GM11168 (cell line): ENCODE results near the gene LMBR1.

Source experiments
- in situ Hi-C: fragments of 300-500 bp; cut with MboI; formaldehyde crosslinking; loops from one replicate; pipeline ENCODE4 v1.12.0; 2022; ENCODE audit warnings: low sequenced_read_pairs; ENCODE audit not compliant: unreplicated experiment

Gene LMBR1

DNA sequence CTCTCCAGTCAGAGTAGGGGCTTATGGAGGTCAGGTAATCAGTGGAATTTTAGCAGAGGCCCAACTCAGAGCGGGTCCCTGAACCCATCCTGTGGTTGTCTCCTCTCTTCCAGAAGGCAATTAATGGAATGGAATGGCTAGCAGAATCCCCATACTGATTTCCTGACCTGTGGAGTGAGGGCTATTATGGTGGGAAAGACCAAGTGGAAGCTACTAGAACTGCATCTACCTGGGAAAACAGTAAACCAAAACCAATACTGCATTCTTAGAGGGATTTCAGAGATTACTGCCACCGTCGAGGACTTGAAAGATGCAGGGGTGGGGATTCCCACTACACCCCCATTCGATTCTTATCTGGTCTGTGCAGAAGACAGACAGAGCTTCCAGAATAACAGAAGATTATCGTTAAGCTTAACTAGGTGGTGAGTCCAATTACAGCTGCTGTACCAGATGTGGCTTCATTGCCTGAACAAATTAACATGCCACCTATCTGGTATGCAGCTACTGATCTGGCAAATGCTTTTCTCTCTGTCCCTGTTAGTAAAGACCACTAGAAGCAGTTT lies 73.2 kb downstream of the LMBR1 start:
- in situ Hi-C loops = loop anchor here (25.0 kb wide), 1 partner anchor 1033 kb away; no protein-coding TSS in a partner anchor

DNA sequence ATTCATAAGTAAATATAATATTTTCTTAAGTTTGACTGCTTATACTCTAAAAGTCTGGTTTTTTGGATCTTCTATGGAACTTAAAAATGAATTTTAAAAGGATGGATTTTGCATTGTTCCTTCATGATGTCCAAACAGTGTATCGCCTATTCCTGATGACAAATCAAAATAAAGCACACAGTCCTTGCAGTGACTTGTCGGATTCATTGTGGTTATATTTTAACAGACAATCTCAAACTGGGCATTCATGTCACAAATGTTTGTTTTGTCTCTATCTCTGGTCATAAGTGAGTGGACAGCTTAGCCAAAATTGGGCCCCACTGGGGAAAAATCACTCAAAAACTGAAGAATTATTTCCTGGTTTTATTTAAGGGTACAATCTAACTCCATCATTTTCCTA lies 74.8 kb downstream of the LMBR1 start:
- in situ Hi-C loops = loop anchor here (25.0 kb wide), 1 partner anchor 1031 kb away; no protein-coding TSS in a partner anchor

DNA sequence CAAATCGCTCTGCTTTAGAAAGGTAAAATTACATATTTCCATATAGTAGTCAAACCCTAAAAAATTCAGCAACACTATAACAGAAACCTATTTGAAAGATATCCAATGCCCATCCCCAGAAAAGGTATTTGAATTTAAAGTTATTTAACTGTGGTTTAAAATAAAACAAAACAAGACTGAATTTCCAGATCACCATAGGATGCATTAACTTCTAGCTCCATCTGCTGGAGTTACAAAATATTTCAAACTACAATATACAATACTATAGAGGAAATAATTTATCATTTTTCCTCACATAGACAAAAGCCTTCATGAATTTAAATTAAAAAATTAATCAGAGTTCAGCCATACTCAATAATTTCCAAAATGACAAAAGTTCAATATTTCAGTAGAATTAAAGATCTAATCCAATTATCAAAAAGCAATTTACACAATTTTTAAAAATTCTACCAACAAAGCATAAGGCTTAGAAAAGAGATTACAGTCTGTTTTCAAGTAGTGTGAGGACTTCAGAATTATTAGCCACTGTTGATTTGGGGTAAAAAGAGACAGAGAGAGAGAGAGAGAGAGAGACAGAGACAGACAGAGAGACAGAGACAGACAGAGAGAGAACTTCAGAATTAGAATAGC lies 75.9 kb downstream of the LMBR1 start:
- in situ Hi-C loops = loop anchor here (25.0 kb wide), 1 partner anchor 1030 kb away; no protein-coding TSS in a partner anchor

DNA sequence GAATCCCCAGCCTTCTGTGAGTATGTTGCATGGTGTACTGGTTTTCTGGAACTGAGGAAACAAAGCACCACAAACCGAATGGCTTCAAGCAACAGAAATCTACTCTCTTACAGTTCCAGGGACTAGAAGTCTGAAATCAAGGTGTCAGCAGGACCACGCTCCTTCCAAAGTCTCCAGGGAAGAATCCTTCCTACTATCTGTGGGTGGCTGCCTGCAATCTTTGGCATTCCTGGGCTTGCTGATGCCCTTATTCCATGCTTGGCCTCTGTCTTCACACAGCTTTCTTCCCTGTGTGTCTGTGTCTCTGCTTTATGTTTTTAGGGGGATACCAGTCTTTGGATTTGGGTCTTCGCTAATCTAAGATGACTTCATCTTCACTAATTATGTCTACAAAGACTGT lies 81.3 kb downstream of the LMBR1 start:
- in situ Hi-C loops = loop anchor here (25.0 kb wide), 1 partner anchor 1024 kb away; no protein-coding TSS in a partner anchor

DNA sequence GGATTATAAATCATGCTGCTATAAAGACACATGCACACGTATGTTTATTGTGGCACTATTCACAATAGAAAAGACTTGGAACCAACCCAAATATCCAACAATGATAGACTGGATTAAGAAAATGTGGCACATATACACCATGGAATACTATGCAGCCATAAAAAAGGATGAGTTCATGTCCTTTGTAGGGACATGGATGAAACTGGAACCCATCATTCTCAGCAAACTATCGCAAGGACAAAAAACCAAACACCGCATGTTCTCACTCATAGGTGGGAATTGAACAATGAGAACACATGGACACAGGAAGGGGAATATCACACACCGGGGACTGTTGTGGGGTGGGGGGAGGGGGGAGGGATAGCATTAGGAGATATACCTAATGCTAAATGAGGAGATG lies 89.3 kb downstream of the LMBR1 start:
- in situ Hi-C loops = loop anchor here (25.0 kb wide), 1 partner anchor 1016 kb away; no protein-coding TSS in a partner anchor

DNA sequence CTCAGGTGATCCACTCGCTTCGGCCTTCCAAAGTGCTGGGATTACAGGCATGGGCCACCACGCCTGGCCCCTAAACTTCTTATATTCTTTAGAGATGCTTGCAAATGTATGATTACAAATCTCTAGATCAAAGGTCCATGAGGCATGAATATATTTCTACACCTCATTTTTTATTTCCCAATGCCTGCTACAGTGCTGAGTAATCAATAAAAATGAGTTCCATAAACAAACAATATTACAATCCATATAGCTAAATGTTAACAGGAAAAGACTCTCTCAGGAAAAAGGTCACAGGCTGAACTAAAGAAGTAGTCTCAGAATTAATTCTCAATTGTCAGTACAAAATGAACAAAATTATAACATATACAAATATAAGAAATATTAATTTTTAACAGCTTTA lies 90.8 kb downstream of the LMBR1 start:
- in situ Hi-C loops = loop anchor here (25.0 kb wide), 1 partner anchor 1015 kb away; no protein-coding TSS in a partner anchor

DNA sequence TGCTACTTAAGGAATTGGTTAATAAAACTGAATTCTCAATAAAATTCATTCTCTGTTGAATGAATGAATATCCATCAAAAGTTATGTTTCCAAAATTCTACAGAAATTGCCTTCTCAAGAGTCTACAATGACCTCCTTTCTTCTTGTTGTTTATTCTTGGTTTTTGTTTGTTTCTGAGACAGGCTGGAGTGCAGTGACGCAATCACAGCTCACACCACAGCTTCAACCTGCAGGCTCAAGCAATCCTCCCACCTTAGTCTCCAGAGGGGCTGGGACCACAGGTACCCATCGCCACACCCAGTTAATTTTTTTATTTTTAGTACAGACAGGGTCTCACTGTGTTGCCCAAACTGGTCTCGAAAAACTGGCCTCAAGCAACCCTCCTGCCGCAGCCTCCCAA lies 97.6 kb downstream of the LMBR1 start:
- in situ Hi-C loops = no loop called here

DNA sequence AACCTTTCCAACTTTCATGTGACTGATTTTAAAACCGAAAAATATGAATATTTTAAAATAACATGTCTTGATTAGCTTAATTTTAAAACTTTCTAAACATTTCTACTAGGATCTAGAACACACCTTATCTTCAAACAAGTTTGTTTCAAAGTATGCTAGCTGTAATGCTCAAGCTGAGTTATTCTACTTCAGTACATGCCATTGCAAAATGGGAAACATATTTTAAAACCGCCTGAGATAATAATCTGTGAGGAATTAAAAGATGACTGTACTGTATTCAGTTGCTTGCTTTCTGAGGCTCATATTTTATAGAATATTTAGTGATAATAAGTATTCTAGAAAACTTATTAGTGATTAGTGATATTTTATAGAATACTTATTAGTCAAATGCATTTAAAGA lies 99.6 kb downstream of the LMBR1 start:
- in situ Hi-C loops = no loop called here

DNA sequence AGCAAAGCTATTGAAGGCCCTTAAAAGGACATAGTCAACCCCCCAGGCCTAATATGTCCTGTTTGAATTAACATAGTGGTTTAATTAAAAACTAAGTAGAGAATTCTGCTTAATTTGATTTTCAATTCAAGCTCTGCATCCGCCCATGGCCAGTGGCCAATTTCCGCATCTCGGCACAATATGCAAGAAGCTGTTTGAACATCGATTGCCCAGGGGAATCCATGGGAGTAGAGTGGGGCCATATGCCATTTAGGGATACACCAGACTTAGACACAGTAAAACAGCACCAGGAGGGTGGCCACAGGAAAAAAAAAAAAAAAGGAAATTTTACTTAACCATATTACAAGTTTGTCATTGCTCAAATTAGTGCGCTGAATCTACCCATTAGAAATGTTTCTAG lies 100.4 kb downstream of the LMBR1 start:
- in situ Hi-C loops = no loop called here

DNA sequence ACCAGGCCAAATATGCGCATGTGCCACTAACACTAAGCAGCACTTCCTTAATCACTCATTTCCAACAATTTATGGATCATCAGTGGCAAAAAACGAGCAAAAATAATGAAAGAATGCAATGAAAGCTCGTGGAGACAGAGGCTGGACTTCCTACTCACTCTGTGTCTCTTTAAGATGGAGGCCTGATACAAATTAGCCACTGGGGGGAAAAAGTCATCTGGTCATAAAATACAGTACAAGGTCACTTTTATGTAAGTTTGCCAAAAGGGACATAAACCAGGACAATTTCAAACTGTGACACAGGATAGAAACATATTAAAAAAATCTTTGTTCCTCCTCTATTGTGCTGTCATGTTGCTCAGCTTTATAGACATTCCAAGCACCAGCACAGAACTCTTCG lies 101.7 kb downstream of the LMBR1 start:
- in situ Hi-C loops = no loop called here

DNA sequence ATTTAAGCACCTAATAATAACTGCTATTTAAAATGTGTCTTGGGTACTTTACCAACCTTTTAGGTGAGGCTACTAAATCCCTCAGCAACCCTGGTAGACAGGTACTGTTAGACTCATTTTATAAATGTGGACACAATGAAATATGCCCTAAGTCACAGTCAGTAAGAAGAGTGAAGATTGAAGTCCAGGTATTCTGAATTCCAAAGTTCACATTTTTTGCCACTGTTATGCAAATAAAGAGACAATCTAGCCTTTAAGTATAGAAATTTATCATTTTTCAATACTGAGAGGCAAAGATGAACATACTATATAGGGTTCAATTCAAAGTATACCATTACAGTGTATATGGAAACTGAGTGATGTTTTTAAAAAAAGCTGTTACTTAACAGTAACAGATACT lies 102.7 kb downstream of the LMBR1 start:
- in situ Hi-C loops = no loop called here

DNA sequence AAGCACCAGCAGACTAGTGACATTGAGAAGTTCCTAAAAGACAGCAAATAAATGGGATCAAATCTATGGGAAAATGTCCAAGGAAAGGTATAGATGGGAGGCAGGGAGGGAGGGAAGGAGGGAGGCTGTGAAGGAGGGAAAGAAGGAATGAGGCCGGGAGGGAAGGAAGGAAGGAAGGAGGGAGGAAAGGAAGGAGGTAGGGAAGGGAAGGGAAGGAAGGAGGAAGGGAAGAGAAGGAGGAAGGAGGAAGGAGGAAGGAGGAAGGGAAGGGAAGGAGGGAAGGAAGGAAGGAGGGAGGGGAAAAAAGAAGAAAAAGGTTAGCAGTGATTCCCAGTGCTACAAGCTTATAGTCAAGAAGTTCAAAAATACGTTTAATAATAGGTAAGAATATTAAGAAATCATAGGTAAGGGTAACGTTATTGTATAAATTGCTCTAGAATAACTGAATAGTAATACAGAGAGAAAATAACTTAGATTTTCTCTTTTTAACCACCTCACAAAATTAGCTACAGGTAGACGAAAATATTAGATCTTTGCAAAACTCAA lies 106.9 kb downstream of the LMBR1 start:
- in situ Hi-C loops = no loop called here

DNA sequence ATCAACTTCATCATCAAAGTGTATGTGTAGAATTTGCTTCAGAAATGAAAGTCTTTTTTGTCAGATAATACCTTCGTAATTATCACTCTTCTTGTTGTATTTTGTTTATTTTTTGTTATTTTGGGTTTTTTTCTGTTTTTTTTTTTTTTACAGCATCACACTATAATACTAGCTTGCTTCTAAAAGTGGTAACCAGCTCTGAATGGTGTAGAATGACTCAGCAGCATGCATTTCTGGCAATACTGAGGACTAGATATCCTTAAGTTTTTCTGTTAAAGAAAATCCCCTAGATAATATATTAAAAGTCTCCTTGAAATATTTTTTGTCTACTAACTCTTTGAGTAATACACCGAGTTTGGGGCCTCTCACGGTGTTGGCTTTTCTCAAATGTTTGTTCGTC lies 109.1 kb downstream of the LMBR1 start:
- in situ Hi-C loops = no loop called here

DNA sequence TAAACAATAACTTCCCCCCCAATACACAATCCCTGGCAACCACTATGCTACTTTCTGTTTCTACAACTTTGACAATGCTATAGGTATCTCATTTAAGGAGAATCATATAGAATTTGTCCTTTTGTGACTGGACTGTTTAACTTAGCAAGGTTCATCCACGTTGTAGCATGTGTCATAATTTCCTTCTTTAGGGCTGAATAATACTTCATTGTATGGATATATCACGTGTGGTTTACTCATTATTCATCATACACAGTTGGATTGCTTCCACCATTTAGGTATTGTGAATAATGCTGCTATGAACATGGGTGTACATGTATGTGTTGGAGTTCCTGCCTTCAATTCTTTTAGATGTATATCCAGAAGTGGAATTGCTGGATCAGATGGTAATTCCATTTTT lies 111.0 kb downstream of the LMBR1 start:
- in situ Hi-C loops = no loop called here

DNA sequence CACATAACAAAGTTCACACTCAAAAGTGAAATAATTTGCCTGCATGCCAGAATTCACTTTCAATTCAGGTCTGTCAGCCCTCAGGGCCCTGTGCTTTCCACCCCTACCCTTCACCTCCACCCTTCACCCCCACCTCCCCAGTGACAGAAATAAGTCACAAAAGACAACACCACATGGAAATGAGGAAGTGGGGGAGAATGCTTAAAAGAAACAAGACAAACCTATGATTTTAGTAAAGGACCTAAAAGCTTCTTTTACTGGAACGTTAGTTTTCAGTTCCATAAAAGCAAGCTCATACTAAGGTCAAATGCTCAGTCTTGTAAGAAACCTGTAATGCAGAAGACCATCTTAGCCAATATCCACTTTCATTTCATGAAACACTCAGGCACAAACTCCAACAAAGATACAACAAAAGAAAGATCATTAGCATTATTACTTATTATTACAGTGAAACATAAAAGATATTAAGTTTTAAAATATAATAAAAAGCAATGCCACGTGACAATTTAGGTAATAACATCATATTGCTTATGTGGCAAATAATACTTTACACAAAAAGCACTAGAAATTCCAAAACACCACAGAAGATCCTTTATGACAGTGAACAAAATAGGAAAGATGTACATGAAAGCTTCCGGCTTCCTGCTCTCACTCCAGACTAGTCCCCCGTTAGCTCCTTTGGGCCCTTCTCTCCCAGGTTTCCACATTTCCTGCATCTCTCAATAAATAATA lies 112.1 kb downstream of the LMBR1 start:
- in situ Hi-C loops = no loop called here

DNA sequence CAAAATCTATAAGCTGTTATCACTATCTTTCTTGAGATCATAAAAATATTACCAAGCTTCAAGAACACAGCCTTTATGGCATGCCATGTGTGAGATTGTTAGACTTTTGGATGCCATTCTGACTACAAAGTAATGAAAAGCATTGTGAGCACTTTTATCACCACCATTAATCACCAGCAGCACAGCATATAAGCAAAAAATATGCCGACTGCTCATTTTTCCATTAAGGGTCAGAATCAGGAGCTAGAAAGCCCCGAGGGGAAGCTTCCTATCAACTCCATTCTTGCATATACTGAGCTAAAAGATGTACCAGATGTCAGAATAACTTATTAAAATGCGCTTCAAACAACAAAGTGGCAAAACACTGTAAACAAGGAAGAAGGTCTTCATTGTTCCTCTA lies 114.3 kb downstream of the LMBR1 start:
- in situ Hi-C loops = no loop called here

DNA sequence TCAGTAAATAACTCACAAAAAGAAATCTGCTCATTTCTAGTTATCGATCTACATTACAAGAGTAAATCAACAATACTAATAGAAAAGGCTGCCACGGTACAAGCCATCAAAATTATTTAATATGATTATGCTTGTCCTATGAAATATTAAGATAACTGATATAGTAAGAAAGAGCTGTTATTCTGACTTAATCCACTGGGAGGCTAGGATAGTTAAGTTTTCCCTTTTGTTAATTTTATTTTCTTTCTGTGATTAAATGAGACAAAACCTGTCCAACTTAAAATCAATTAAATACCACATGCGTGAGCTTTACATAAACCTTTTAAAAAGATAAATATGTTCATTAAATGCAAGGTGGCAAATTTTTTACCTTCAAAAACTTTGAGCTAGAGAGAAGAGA lies 114.8 kb downstream of the LMBR1 start:
- in situ Hi-C loops = no loop called here

DNA sequence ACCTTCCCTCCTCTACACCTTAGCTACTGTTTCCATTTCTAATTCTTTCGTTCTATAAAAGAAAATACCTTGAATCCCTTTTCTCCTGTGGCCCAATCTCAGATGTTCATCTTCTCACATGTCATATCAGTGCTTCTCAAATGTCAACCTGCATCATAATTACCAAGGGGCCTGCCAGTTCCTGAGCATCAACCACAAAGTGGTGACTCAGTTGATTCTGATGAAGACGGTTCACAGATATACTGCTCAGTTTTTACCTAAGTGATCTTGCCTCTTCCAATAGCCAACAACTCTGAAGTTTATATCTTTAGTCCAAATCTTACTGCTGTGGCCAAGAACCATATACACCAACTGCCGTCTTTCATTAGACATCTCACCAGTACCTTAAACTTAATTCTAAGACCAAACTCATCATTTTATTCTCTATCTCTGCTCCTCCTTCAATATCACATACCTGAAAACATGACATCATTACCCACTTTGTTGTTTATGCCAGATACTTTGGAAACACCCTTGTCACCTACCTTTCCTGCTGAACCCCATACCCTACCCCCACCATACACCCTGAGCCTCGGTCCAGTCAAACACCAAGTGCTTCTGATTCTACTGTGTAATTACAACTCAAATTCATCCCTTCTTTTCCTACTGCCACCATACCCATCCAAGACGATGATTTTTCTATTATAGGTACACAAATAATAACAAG lies 115.5 kb downstream of the LMBR1 start:
- in situ Hi-C loops = no loop called here

DNA sequence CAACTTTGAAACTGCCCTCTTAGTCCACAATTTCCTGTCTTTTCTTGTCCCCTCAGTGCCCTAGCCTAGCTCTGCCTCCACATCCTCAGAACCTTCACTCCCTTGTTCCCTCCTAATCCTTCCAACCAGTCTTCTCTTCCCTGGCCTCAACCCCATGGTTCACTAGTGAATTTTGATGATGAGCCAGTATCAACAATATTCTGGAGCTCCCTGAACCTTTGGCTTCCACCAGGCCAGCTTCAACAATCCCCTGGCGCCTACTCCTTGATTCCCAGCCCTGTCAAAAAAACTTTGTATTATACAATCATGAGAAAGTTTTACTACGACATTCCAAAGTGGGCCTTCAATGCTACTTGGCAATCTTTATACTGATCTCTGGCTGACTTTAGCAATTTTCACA lies 116.5 kb downstream of the LMBR1 start:
- in situ Hi-C loops = no loop called here

DNA sequence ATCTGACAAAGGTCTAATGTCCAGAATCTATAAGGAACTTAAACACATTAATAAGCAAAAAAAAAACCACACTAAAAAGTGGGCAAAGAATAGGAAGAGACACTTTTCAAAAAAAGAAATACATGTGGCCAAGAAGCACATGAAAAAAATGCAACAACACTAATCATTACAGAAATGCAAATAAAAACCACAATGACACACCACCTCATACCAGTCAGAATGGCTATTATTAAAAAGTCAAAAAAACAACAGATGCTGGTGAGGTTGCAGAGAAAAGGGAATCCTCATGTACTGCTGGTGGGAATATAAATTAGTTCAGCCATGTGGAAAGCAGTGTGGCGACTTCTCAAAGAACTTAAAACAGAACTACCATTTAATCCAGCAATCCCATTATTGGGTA lies 119.0 kb downstream of the LMBR1 start:
- in situ Hi-C loops = no loop called here

DNA sequence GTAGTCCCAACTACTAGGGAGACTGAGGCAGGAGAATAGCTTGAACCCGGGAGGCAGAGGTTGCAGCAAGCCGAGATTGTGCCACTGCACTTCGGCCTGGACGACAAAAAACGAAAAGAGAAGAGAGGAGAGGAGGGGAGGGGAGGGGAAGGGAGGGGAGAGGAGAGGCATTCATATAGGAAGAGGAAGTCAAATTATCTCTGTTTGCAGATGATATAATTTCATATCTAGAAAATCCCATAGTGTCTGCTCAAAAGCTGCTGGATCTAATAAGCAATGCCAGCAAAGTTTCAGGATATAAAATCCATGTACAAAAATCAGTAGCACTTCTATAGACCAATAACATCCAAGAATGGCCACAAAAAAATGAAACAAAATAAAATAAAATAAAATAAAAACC lies 120.3 kb downstream of the LMBR1 start:
- in situ Hi-C loops = no loop called here
